Panc1 (cell line): ENCODE results near the gene TPD52L1. TPM values are rescaled to one million over a fixed set of nuclear protein-coding genes. Genes with fewer than 3 reads are reported as not detected.
A peak's percentile ranks its signal among the peaks of the same experiment; 100 is the strongest.

Experiments used
- ATAC-seq: fragments of 200-7000 bp; cut with Tn5 transposase; 2 replicates; pipeline ENCODE4 v1.9.1; 2020; ENCODE audit warnings: mild to moderate bottlenecking, moderate library complexity
- BruUV-seq: library from RNA; stranded (reverse); fragments of 400-500 nt; replicated peaks from 2 replicates; lab custom pipeline; 2021; lab: Mats Ljungman, UMichigan
- CTCF ChIA-PET: fragments of 300-600 bp; sonication (Branson Sonifier 250); formaldehyde crosslinking; loops from one replicate; lab custom pipeline; 2022; ENCODE audit warnings: antibody characterized with exemption; lab: Charles Lee
- POLR2A ChIA-PET: fragments of 300-600 bp; sonication (Branson Sonifier 250); formaldehyde crosslinking; loops from one replicate; lab custom pipeline; 2022; ENCODE audit warnings: antibody characterized with exemption; lab: Charles Lee
- DNase-seq: peaks from one replicate; pipeline ENCODE4 v3.0.0-alpha.2; 2010; ENCODE audit warnings: low read depth, low spot score
- H3K27ac ChIP-seq: 2 replicates; pipeline ENCODE4 v1.5.1; 2011; ENCODE audit warnings: mild to moderate bottlenecking, low read length, inconsistent platforms
- H3K27me3 ChIP-seq: fragments of 200-500 bp; sonication (Bioruptor generic); 2 replicates; pipeline ENCODE4 v1.6.0; 2014; ENCODE audit warnings: low read length, inconsistent platforms; ENCODE audit not compliant: control insufficient read depth, insufficient read depth
- H3K36me3 ChIP-seq: fragments of 200-500 bp; sonication (Bioruptor generic); 2 replicates; pipeline ENCODE4 v1.5.1; 2014; ENCODE audit warnings: inconsistent platforms, mild to moderate bottlenecking, low read length, moderate library complexity; ENCODE audit not compliant: control insufficient read depth, insufficient read depth
- H3K4me1 ChIP-seq: 2 replicates; pipeline ENCODE4 v1.5.1; 2011; ENCODE audit warnings: inconsistent platforms, mild to moderate bottlenecking, low read length, moderate library complexity; ENCODE audit not compliant: control insufficient read depth, insufficient read depth
- H3K4me3 ChIP-seq, 2 experiments: 2 replicates each; pipeline ENCODE4 v1.5.1; 2011 to 2012; ENCODE audit warnings: low read depth in 2 of 2, low read length in 2 of 2, mild to moderate bottlenecking in 2 of 2, inconsistent platforms in 1 of 2, moderate library complexity in 1 of 2
- H3K9me3 ChIP-seq: fragments of 200-500 bp; sonication (Bioruptor generic); 2 replicates; pipeline ENCODE4 v1.5.1; 2014; ENCODE audit warnings: low read depth, mild to moderate bottlenecking, inconsistent platforms, low read length, moderate library complexity; ENCODE audit not compliant: control insufficient read depth, insufficient read depth
- POLR2AphosphoS5 ChIP-seq: IDR thresholded peaks from 2 replicates; pipeline ENCODE4 v1.6.1; 2012; ENCODE audit warnings: mild to moderate bottlenecking, low read depth, low read length, moderate library complexity
- SIN3A ChIP-seq: IDR thresholded peaks from 2 replicates; pipeline ENCODE4 v1.6.1; 2012; ENCODE audit warnings: low read depth, mild to moderate bottlenecking, low read length, moderate library complexity, borderline replicate concordance; ENCODE audit not compliant: insufficient read depth
- TCF7L2 ChIP-seq: IDR thresholded peaks from 2 replicates; pipeline ENCODE4 v1.6.1; 2011; ENCODE audit warnings: mild to moderate bottlenecking, low read depth, low read length, inconsistent platforms
- in situ Hi-C: cut with HindIII; loops from 2 replicates; pipeline ENCODE4 v1.10.0; 2016; ENCODE audit warnings: low sequenced_read_pairs, low pct_unique_long_range_greater_than_20kb
- intact Hi-C: fragments of 100-400 bp; cut with micrococcal nuclease; formaldehyde crosslinking; loops from one replicate; pipeline ENCODE4 v1.10.0; 2022; ENCODE audit not compliant: unreplicated experiment
- total RNA-seq: library from RNA; stranded (reverse); gene quantifications from one replicate; pipeline ENCODE4 v1.2.1, GENCODE V29; 2021; ENCODE audit not compliant: unreplicated experiment
- TF ChIP-seq, protein P1 (sequence below), 2 experiments: IDR thresholded peaks; 2 replicates each; pipeline ENCODE4 v1.6.1; 2011 to 2012; ENCODE audit warnings: low read depth in 2 of 2, control low read depth in 1 of 2, low read length in 1 of 2, mild to moderate bottlenecking in 1 of 2, moderate library complexity in 1 of 2; ENCODE audit not compliant: insufficient read depth in 1 of 2
- TF ChIP-seq, protein P2 (sequence below): fragments of 450-650 bp; IDR thresholded peaks from 2 replicates; pipeline ENCODE4 v1.5.1; 2017; ENCODE audit warnings: mild to moderate bottlenecking

TPD52L1 gene
- total RNA-seq, 1 experiment from 2014 or later, result 2.9 TPM

DNA sequence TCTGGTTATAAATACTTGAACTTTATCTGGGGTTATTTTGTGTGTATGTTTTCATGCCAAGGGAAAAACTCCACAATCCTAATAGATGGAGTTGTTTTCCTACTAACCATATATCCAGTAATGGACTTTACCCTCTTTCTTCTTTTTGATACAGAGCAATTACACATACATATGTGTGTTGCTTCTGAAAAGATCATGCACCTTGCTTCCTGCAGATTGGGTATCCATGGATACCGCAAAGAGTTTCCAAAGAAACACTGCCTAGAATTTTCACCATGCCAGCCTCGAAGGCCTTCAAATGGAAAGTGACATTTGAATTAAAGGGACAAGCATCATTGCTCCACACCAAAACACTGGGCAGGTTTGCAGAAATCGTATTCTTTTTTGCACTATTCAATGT lies 121.4 kb downstream of the TPD52L1 start:
- intact Hi-C loops (no loop called here), in situ Hi-C loops (no loop called here)
- no peaks in the 10 kb centered on the region for H3K27me3 ChIP-seq
- no TSS peak for BruUV-seq
- no peak overlapping the region for H3K27ac ChIP-seq
- H3K9me3 ChIP-seq, result no peaks in the 10 kb centered on the region
- DNase-seq (no peak), ATAC-seq (no peak)
- TF ChIP-seq, protein P1, sequence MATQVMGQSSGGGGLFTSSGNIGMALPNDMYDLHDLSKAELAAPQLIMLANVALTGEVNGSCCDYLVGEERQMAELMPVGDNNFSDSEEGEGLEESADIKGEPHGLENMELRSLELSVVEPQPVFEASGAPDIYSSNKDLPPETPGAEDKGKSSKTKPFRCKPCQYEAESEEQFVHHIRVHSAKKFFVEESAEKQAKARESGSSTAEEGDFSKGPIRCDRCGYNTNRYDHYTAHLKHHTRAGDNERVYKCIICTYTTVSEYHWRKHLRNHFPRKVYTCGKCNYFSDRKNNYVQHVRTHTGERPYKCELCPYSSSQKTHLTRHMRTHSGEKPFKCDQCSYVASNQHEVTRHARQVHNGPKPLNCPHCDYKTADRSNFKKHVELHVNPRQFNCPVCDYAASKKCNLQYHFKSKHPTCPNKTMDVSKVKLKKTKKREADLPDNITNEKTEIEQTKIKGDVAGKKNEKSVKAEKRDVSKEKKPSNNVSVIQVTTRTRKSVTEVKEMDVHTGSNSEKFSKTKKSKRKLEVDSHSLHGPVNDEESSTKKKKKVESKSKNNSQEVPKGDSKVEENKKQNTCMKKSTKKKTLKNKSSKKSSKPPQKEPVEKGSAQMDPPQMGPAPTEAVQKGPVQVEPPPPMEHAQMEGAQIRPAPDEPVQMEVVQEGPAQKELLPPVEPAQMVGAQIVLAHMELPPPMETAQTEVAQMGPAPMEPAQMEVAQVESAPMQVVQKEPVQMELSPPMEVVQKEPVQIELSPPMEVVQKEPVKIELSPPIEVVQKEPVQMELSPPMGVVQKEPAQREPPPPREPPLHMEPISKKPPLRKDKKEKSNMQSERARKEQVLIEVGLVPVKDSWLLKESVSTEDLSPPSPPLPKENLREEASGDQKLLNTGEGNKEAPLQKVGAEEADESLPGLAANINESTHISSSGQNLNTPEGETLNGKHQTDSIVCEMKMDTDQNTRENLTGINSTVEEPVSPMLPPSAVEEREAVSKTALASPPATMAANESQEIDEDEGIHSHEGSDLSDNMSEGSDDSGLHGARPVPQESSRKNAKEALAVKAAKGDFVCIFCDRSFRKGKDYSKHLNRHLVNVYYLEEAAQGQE (IDR thresholded peaks at IDR 0.05; ENCODE audit: insufficient read depth in 1 of 2, low read depth in 2 of 2, low read length in 1 of 2), result no peak
- TF ChIP-seq POLR2AphosphoS5 (no peak), TCF7L2 (no peak), SIN3A (no peak)
- TF ChIP-seq, protein P2, sequence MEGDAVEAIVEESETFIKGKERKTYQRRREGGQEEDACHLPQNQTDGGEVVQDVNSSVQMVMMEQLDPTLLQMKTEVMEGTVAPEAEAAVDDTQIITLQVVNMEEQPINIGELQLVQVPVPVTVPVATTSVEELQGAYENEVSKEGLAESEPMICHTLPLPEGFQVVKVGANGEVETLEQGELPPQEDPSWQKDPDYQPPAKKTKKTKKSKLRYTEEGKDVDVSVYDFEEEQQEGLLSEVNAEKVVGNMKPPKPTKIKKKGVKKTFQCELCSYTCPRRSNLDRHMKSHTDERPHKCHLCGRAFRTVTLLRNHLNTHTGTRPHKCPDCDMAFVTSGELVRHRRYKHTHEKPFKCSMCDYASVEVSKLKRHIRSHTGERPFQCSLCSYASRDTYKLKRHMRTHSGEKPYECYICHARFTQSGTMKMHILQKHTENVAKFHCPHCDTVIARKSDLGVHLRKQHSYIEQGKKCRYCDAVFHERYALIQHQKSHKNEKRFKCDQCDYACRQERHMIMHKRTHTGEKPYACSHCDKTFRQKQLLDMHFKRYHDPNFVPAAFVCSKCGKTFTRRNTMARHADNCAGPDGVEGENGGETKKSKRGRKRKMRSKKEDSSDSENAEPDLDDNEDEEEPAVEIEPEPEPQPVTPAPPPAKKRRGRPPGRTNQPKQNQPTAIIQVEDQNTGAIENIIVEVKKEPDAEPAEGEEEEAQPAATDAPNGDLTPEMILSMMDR, result no peak
- no peaks in the 10 kb centered on the region for H3K4me1 ChIP-seq
- no peak overlapping the region for H3K4me3 ChIP-seq
- H3K36me3 ChIP-seq, result peaks cover 13% of the 10 kb centered on the region
- ChIA-PET CTCF (no interaction called here), POLR2A (interaction anchor here (0.6 kb wide), 1 partner anchor 265 kb away, joined by 5 read pairs; no protein-coding TSS in a partner anchor)

DNA sequence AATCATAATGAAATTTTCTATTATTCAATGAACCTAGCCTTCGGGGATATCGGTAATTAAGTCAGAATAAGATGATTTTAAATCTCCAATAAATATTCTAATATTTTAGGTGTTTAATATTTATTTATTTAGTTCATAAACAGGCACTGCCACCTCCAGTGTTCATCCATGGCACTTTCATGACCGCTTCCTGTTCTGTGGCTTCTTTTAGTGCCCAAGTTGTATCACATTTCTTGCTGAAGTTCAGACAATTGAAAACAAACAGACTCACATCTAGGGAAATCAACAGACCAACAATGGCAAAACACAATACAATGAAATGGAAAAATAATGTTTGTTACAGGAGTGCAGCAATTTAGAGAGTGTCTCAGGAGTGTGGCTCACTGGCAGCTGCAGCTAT lies 122.2 kb downstream of the TPD52L1 start:
- TSS peak; percentile 30 for BruUV-seq
- in situ Hi-C loops, result no loop called here
- intact Hi-C loops, result no loop called here
- Histone ChIP-seq H3K27me3 (no peaks in the 10 kb centered on the region), H3K9me3 (no peaks in the 10 kb centered on the region), H3K4me3 (no peak overlapping the region), H3K27ac (no peak overlapping the region), H3K36me3 (peaks cover 13% of the 10 kb centered on the region), H3K4me1 (no peaks in the 10 kb centered on the region)
- ChIA-PET POLR2A (no interaction called here), CTCF (no interaction called here)
- ATAC-seq (no peak), DNase-seq (no peak)
- TF ChIP-seq, protein P2, result no peak
- TF ChIP-seq POLR2AphosphoS5 (no peak), TCF7L2 (no peak), SIN3A (no peak)
- TF ChIP-seq, protein P1 (IDR thresholded peaks at IDR 0.05; ENCODE audit: insufficient read depth in 1 of 2, low read depth in 2 of 2, low read length in 1 of 2), result no peak
